GM18951 (cell line): Measurements from ENCODE around the gene NEURL3.
"Not testable (repeated sequence)": the region's sequence is repeated elsewhere in the genome, so short reads cannot be mapped to it uniquely, and the experiment has no call there.

Source experiments
- POLR2A ChIP-seq: IDR thresholded peaks from 4 replicates; pipeline ENCODE4 v1.6.1; 2011; ENCODE audit warnings: mild to moderate bottlenecking; ENCODE audit not compliant: insufficient read length, insufficient read depth; ENCODE audit errors: extremely low read depth
- in situ Hi-C: fragments of 300-500 bp; cut with MboI; formaldehyde crosslinking; loops from one replicate; pipeline ENCODE4 v1.12.0; 2022; ENCODE audit warnings: low sequenced_read_pairs, mixed read lengths, inconsistent platforms; ENCODE audit not compliant: unreplicated experiment

Gene NEURL3, protein sequence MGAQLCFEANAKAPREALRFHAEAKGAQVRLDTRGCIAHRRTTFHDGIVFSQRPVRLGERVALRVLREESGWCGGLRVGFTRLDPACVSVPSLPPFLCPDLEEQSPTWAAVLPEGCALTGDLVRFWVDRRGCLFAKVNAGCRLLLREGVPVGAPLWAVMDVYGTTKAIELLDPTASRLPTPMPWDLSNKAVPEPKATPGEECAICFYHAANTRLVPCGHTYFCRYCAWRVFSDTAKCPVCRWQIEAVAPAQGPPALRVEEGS

DNA sequence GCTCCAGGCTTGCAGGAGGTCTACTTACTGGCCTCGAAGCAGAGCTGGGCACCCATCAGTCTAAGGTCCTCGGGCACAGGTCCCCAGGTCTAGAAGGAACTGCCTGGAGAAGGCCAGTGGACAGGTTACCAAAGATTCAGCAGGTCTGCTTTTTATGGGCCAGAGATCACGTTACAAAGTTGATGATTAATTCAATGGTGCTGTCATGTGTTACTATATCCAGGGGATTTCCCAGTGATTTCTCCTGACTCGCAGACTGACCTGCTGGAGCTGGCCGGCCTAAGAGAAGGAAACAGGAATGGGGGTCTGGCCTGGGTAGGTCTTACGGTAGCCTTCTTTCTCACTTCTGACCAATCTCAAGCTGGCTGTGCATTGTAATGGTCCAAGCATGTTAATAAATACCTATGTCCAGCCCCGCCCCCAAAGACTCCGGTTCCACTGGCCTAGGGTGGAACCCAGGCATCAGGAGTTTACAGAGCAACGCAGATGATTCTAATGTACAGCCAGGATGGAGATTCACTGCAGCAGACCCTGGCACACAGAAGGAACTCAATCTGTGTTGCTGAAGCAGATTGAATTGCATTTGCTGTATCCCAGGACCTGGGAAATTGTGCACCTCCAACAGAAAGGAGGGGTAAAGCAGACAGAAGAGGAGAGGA is at the start of gene NEURL3:
NEURL3 (minus strand) TSS at position 127 of the 659 bp plus-strand sequence; CDS start at position 56, 71 bp downstream.
- in situ Hi-C loops: no loop called here

DNA sequence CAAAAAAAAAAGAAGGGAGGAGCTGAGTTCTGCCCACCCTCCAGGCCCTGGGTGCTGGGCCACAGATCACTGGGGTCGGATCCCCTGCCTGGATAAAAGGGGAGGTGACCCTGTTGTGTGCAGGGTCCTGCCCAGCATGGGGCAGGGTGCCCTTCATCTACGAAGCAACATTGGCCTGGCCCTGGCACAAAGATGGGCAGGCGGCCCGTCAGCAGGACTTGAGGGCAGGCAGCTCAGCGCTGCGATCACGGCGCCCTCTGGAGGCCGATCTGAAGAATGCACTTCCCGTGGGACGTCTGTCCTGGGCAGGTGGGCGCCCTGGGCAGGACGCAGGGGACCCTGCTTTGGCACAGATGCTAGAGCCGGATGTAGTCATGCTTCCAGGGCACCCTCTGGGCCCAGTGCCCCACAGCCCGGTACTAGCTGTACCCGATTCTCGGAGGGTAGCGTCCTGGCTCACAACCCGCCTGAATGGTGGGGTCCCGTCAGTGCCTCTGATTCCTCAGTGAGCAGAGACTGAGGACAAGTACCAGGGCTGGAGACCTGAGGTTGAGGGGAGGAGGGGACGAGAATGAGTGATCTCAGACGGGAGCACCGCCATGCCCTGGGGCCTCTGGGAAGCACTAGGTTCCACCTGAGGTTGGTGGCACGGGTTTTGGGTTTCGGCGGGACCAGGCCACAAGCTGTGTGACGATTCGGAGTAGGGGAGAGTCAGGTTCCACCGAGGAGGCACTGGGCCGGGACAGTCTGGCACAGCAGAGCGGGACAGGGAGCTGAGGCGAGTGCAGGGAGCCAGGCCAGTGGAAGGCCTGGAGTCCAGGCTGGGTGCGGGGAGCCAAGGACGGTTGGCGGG is 49.4 kb upstream of the NEURL3 start:
- in situ Hi-C loops: no loop called here
- peak; percentile 34 for TF ChIP-seq POLR2A

More for the DNA sequence above, at the start of gene NEURL3:
- TF ChIP-seq POLR2A: peak; percentile 50

DNA sequence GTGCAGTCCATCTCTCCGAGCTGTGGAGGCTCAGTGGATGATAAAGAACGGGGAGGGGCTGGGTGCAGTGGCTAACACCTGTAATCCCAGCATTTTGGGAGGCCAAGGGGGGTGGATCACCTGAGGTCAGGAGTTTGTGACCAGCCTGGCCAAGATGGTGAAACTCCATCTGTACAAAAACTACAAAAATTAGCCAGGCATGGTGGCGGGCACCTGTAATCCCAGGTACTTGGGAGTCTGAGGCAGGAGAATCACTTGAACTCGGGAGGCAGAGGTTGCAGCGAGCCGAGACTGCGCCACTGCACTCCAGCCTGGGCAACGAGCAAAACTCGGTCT is 48.8 kb upstream of the NEURL3 start:
- in situ Hi-C loops: not testable (repeated sequence)

DNA sequence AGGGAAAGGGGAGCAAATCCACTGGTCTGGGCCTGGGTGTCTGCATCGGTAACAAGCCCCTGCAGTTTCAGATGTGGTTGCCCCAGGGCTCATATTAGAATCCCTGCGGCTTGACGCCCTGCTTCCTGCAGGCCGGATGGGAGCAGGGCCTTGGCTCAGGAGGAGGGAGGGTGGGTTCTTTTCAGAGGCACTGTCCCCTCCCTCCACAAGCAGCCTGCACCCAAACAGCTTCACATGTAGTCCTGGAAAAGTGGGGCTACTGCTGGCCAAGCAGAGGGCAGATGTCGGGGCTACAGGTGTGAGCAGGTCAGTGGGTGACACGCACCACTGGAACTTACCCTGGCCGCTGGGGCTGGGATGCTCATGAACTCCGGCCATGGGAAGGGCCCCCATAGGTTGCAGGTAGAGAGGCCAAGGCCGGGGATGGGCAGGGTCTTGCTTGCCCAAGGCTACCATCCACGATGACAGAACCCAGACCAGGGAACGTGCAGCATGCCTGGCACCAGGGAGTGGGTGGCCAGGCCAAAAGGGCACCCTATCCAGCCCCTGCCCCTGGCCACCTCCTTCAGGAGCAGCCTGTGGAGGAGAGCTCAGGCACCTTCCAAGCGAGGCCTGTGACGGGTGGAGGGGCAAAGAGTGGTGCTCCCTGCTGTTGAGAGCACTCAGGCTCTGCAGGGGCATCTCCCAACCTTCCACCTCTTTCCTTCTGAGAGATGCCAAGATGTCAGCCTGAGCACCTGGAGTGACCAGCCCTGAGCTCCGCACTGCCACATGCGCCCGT is 48.2 kb upstream of the NEURL3 start:
- TF ChIP-seq POLR2A: no peak
- in situ Hi-C loops: no loop called here

DNA sequence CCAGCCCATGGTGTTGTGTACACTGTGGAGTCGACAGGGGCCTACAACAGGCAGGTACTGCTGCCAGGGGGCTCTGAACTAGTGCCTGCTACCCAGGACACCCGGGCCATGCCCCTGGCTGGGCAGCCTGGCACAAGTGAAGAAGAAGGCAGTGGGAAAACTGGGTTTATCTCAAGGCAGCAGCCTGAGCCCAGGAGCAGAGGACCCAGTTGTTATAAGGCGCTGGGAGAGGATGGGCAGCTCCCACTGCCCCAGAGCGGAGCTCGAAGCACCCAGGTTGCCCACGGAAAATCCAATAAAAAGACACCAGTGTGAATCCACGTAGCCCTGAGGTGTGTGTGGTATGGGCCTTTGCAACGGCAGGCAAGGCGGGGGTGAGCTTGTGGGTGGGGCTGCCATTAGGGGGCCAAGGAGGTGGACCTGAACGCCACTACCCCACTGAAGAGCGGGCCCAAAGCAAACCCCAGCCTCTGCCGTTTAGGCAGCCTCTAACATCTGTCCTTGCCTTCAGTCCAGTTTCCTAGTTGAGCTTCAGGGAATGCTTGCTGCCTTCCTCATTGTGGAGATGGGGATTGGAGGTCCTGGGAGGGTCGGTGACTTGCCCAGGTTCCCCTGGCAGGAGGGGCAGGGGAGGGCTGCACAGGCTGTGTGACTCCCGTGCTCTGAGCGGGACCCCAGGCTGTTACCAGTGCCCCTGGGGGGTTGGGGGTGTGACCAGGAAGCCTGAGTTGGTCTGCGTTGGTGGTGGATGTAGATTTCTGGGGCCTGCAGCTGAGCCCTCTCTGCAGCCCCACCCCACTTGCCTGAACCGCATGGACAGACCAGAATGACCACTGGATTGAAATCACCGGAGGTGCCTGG is 47.4 kb upstream of the NEURL3 start:
- in situ Hi-C loops: no loop called here
- TF ChIP-seq POLR2A: no peak

DNA sequence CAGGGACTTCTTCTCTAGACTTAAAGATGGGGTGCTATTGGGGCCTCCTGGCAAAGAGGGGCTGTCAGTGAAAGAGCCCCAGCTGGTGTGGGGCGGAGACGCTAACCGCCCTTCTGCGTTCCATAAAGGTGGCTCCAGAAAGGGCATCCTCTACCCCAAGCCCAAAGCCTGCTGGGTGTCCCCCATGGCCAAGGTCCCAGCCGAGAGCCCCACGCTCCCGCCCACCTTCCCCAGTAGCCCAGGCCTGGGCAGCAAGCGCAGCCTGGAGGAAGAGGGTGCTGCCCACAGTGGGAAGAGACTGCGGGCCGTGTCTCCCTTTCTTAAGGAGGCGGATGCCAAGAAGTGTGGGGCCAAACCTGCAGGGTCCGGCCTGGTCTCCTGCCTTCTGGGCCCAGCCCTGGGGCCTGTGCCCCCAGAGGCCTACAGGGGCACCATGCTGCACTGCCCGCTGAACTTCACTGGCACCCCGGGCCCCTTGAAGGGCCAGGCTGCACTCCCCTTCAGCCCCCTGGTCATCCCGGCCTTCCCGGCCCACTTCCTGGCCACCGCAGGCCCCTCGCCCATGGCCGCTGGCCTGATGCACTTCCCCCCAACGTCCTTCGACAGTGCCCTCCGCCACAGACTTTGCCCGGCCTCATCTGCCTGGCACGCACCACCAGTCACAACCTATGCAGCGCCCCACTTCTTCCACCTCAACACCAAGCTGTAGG is 46.6 kb upstream of the NEURL3 start:
- TF ChIP-seq POLR2A: no peak
- in situ Hi-C loops: no loop called here

DNA sequence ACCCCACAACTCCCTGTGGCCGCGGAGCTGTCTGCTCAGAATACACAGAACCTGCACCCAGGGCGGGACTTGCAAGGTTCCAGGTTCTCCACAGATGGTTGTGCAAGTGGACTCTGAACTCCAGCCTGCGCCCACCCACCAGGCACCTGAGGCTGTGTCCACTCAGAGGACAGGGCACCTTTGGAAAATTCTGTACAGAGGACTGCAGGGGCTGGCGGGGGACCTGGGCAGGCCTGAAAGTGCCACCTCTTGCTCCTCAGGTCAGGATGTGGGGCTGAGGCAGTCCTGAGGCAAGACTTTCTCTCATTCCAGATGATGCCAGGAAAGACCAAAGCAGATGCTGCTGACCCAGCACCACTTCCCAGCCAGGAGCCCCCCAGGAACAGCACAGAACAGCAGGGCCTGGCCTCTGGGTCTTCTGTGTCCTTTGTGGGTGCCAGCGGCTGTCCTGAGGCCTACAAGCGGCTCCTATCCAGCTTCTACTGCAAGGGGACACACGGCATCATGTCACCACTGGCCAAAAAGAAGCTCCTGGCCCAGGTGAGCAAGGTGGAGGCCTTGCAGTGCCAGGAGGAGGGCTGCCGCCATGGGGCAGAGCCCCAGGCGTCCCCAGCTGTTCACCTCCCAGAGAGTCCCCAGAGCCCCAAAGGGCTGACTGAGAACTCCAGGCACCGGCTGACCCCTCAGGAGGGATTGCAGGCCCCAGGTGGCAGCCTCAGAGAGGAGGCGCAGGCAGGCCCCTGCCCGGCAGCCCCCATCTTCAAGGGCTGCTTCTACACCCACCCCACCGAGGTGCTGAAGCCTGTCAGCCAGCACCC is 45.8 kb upstream of the NEURL3 start:
- in situ Hi-C loops: no loop called here
- no peak for TF ChIP-seq POLR2A

DNA sequence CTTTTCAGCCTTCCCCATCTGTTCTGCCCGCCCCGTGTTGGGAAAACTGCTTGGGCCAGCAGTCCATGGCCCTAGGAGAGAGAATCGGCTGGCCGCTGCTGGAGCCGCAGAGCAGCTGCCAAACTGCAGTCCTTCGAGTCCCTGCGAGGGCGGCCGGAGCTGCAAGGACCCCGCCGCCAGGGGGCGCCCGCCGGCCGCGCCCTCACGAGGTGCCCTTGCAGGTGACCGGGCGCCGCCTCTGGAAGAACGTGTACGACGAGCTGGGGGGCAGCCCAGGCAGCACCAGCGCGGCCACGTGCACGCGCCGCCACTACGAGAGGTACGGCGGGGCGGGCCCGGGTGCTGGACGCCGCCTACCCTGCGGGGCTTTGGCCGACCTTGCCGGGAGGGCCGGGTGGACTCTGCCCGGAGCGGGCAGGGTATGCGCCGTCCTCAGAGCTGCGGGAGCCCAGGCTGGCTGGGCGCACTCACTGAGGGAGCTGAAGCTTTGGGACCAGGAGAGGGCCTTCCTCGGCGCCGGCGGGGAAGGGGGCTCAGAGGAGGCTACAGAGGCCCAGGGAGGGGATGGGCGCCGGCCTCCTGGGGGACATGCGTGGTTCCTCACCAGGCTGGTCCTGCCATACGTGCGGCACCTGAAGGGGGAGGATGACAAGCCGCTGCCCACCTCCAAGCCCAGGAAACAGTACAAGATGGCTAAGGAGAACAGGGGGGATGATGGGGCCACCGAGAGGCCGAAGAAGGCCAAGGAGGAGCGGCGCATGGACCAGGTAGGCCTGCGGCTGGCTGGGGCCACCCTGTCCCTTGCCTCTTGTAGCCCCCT is 45.0 kb upstream of the NEURL3 start:
- no peak for TF ChIP-seq POLR2A

DNA sequence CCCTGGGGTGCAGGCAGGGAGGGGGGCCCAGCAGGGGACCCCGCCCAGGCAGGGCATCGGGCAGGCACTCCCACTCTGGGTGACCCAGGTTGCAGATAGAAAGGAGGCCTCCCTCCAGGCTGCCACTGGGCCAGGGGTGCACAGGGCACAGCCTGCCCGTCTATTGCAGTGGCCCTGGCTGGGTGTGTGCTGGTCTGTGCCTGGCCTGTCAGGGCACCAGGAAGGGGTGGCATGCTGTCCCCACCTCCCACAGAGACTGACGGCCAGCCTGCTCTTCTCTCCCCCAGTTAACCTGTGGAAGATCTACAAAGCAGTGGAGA is 44.3 kb upstream of the NEURL3 start:
- no peak for TF ChIP-seq POLR2A

More for the DNA sequence above, 45.0 kb upstream of the NEURL3 start:
- in situ Hi-C loops: no loop called here

DNA sequence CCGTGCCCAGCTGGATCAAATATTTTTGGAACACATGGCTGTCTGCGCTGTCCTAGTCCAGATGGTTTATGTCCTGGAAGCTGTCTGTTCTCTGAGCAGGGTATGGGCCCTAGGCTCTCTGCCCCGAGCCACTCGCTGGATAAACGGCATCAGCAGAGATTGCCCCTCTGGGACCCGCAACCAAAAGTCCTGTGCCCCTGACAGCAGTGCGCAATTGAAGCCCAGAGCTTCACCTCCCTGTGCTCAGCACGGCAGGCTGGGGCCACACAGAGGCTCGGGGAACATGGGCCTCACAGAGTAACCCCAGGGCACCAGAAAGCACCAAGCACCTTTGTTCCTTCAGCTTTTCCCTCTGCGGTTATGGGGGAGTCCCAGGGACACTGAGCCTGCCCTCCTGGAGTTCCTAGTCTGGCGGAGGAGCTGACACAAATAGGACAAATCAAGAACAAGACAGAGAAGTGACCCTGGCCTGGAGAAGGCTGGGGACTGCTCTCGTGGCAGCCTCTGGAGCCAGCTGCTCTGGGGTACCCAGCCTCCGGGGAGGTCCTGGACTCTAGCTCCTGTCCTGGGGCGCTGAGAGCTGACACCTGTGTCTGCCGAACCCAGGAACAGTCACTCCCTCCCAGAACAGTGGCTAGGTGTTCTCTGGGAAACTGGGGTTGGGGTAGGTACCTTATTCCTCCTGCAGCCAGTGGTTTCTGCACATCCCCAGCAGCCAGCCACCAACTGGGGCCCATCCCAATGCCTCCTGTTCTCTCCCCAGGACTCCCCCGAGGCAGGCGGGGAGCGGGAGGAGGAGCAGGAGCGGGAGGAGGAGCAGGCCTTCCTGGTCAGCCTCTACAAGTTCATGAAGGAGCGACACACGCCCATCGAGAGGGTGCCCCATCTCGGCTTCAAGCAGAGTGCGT is 43.7 kb upstream of the NEURL3 start:
- TF ChIP-seq POLR2A: no peak
- in situ Hi-C loops: no loop called here

More for the DNA sequence above, 44.3 kb upstream of the NEURL3 start:
- in situ Hi-C loops: no loop called here
